ENCODE results near the gene CFAP46. TPM values are rescaled to one million over a fixed set of nuclear protein-coding genes. Genes with fewer than 3 reads are reported as not detected.

Gene CFAP46
- total RNA-seq, 2 experiments from 2014 or later: not detected

DNA sequence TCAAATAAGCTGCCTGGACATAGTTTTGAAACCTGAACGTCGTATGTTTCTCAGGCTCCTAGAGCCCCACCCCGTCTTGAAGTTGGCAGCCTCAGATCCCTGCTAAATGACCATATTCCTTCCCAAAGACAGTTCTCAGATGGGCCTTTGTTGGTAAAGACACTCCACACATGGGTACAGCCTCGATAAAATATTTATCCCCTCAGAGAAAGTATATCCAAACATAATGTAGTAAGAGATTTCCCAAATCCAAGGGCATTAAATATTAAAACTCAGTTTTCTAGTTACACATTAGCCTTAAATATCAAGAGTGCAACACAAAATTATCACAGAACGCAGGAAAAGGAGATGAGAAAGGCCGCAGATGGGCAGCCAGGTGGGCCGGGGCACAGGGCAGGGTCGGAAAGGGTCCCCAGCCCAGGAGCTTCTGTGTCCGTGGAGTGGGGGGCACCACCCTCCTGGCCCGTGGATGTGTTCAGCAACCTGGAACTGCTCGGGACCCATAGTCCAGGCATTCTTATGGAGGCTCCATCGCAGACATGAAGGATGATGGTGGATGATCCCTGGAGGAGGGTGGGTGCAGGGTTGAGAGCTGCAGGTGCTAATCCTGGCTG lies 1.5 kb upstream of the CFAP46 start:
- TF ChIP-seq CTCF (conservative IDR thresholded peaks at IDR 0.05; ENCODE audit: low read length): no peak
- TF ChIP-seq EZH2phosphoT487 (IDR thresholded peaks at IDR 0.05; ENCODE audit: borderline replicate concordance, low read depth, low read length): no peak
- no peak overlapping the region for H3K4me2 ChIP-seq (ENCODE audit: low read length)
- no peak overlapping the region for H2AFZ ChIP-seq (ENCODE audit: low read length)
- intact Hi-C loops (cut with micrococcal nuclease; ENCODE audit: unreplicated experiment): no loop called here
- H3K79me2 ChIP-seq (ENCODE audit: insufficient read depth, low read depth, low read length): no peaks in the 10 kb centered on the region
- H3K36me3 ChIP-seq (ENCODE audit: insufficient read depth, low read length): no peaks in the 10 kb centered on the region
- no peak overlapping the region for H3K27ac ChIP-seq (ENCODE audit: low read depth, low read length, poor library complexity, severe bottlenecking)
- ChIA-PET CTCF (ENCODE audit: unreplicated experiment) (no interaction called here), POLR2A (no interaction called here)
- BruUV-seq (replicated peaks): no TSS peak
- H3K9me3 ChIP-seq (ENCODE audit: low read length): no peaks in the 10 kb centered on the region
- no peaks in the 10 kb centered on the region for H3K9me2 ChIP-seq (ENCODE audit: insufficient read depth, low read length)
- no peak for DNase-seq (ENCODE audit: low spot score)
- no peaks in the 10 kb centered on the region for H3K4me1 ChIP-seq (ENCODE audit: insufficient read depth, low read length, poor library complexity, severe bottlenecking)
- no peak overlapping the region for H3K4me3 ChIP-seq (ENCODE audit: low read depth, low read length, poor library complexity, severe bottlenecking)
- H4K20me1 ChIP-seq (ENCODE audit: insufficient read depth, low read length): no peaks in the 10 kb centered on the region

DNA sequence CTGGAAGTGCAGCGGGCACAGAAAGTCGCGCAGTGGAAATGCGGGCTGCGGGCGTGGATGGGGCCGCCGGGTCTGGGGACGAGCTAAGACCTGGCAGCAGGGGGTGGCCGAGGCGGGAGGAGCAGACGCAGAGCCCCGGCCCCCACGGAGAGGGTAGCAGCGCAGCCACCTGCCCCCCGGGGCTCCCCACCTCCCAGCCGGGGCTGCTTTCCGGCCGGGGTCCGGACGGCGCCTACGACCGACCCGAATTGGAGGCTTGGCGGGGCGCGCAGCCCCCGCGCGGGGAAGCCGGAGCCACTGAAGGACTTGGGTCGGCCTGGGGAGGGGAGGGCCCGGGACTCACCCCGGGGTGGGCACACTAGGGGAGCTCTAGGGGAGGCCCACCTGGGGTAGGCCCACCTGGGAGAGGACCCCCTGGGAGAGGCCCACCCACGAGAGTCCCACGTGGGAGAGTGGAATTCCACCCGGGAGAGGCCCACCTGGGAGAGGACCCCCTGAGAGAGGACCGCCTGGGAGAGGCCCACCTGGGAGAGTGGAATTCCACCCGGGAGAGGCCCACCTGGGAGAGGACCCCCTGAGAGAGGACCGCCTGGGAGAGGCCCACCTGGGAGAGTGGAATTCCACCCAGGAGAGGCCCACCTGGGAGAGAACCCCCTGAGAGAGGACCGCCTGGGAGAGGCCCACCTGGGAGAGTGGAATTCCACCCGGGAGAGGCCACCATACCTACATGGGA lies 854 bp upstream of the CFAP46 start:
- no TSS peak for BruUV-seq (replicated peaks)
- TF ChIP-seq CTCF (conservative IDR thresholded peaks at IDR 0.05; ENCODE audit: low read length) (no peak), EZH2phosphoT487 (IDR thresholded peaks at IDR 0.05; ENCODE audit: borderline replicate concordance, low read depth, low read length) (no peak)
- Histone ChIP-seq H3K4me2 (ENCODE audit: low read length) (no peak overlapping the region), H4K20me1 (ENCODE audit: insufficient read depth, low read length) (no peaks in the 10 kb centered on the region), H3K36me3 (ENCODE audit: insufficient read depth, low read length) (no peaks in the 10 kb centered on the region), H3K9me3 (ENCODE audit: low read length) (no peaks in the 10 kb centered on the region), H3K9me2 (ENCODE audit: insufficient read depth, low read length) (no peaks in the 10 kb centered on the region), H3K4me3 (ENCODE audit: low read depth, low read length, poor library complexity, severe bottlenecking) (no peak overlapping the region), H3K27ac (ENCODE audit: low read depth, low read length, poor library complexity, severe bottlenecking) (no peak overlapping the region), H3K4me1 (ENCODE audit: insufficient read depth, low read length, poor library complexity, severe bottlenecking) (no peaks in the 10 kb centered on the region), H3K79me2 (ENCODE audit: insufficient read depth, low read depth, low read length) (no peaks in the 10 kb centered on the region), H2AFZ (ENCODE audit: low read length) (no peak overlapping the region)
- POLR2A ChIA-PET: no interaction called here
- CTCF ChIA-PET (ENCODE audit: unreplicated experiment): no interaction called here
- intact Hi-C loops (cut with micrococcal nuclease; ENCODE audit: unreplicated experiment): no loop called here
- DNase-seq (ENCODE audit: low spot score): no peak

GRCh38 chr10:132941640-132942051 lies 724 bp downstream of the CFAP46 start:
- Histone ChIP-seq H3K79me2 (ENCODE audit: insufficient read depth, low read depth, low read length) (no peaks in the 10 kb centered on the region), H3K9me3 (ENCODE audit: low read length) (no peaks in the 10 kb centered on the region), H3K4me3 (ENCODE audit: low read depth, low read length, poor library complexity, severe bottlenecking) (no peak overlapping the region), H3K9me2 (ENCODE audit: insufficient read depth, low read length) (no peaks in the 10 kb centered on the region), H3K4me2 (ENCODE audit: low read length) (no peak overlapping the region), H3K36me3 (ENCODE audit: insufficient read depth, low read length) (no peaks in the 10 kb centered on the region), H2AFZ (ENCODE audit: low read length) (no peak overlapping the region), H3K4me1 (ENCODE audit: insufficient read depth, low read length, poor library complexity, severe bottlenecking) (no peaks in the 10 kb centered on the region), H4K20me1 (ENCODE audit: insufficient read depth, low read length) (no peaks in the 10 kb centered on the region), H3K27ac (ENCODE audit: low read depth, low read length, poor library complexity, severe bottlenecking) (no peak overlapping the region)
- TF ChIP-seq CTCF (conservative IDR thresholded peaks at IDR 0.05; ENCODE audit: low read length): no peak
- no peak for TF ChIP-seq EZH2phosphoT487 (IDR thresholded peaks at IDR 0.05; ENCODE audit: borderline replicate concordance, low read depth, low read length)
- ChIA-PET CTCF (ENCODE audit: unreplicated experiment) (no interaction called here), POLR2A (no interaction called here)
- no TSS peak for BruUV-seq (replicated peaks)
- intact Hi-C loops (cut with micrococcal nuclease; ENCODE audit: unreplicated experiment): no loop called here
- DNase-seq (ENCODE audit: low spot score): no peak
